HepG2 (cell line): ENCODE data around the gene MTCH2. TPM values are rescaled to one million over a fixed set of nuclear protein-coding genes. Genes with fewer than 3 reads are reported as not detected.
A peak's percentile ranks its signal among the peaks of the same experiment; 100 is the strongest.

Experiments
- ADNP ChIP-seq: sonication (generic); formaldehyde crosslinking; IDR thresholded peaks from 2 replicates; pipeline ENCODE4 v1.4.0; 2020; ENCODE audit warnings: missing genetic modification reagents
- AGO2 ChIP-seq: fragments of 200-400 bp; formaldehyde crosslinking; optimal IDR thresholded peaks from 2 replicates; pipeline ENCODE3; 2017; ENCODE audit warnings: mild to moderate bottlenecking, low read depth, low read length, moderate library complexity
- ATF2 ChIP-seq: sonication (generic); formaldehyde crosslinking; IDR thresholded peaks from 2 replicates; pipeline ENCODE4 v1.4.0; 2020; ENCODE audit warnings: missing genetic modification reagents
- DMTF1 ChIP-seq: sonication (generic); formaldehyde crosslinking; IDR thresholded peaks from 2 replicates; pipeline ENCODE4 v1.4.0; 2020; ENCODE audit warnings: mild to moderate bottlenecking, missing genetic modification reagents
- HOXA3 ChIP-seq: sonication (generic); formaldehyde crosslinking; IDR thresholded peaks from 2 replicates; pipeline ENCODE4 v1.5.0; 2020; ENCODE audit warnings: missing genetic modification reagents
- MLXIP ChIP-seq: sonication (generic); formaldehyde crosslinking; IDR thresholded peaks from 2 replicates; pipeline ENCODE4 v1.9.0; 2021; ENCODE audit warnings: missing genetic modification reagents, borderline replicate concordance
- NR2F1 ChIP-seq, 2 experiments: fragments of 450-650 bp in 1 of 2; formaldehyde crosslinking in 1 of 2; IDR thresholded peaks; 2 replicates each; pipeline versions ENCODE4 v1.5.0 to v1.6.1; 2016 to 2020; ENCODE audit warnings: mild to moderate bottlenecking in 1 of 2, missing compliant biosample characterization in 1 of 2, missing genetic modification reagents in 1 of 2, moderate library complexity in 1 of 2
- ZBTB42 ChIP-seq: sonication (generic); formaldehyde crosslinking; IDR thresholded peaks from 2 replicates; pipeline ENCODE4 v1.5.0; 2020; ENCODE audit warnings: mild to moderate bottlenecking, missing genetic modification reagents
- ZNF484 ChIP-seq: sonication (generic); formaldehyde crosslinking; IDR thresholded peaks from 2 replicates; pipeline ENCODE4 v1.5.1; 2020; ENCODE audit warnings: mild to moderate bottlenecking, low read depth, missing genetic modification reagents, borderline replicate concordance
- ZNF616 ChIP-seq: sonication (generic); formaldehyde crosslinking; IDR thresholded peaks from 2 replicates; pipeline ENCODE4 v1.5.0; 2020; ENCODE audit warnings: low read depth, mild to moderate bottlenecking, missing genetic modification reagents
- ZNF691 ChIP-seq: sonication (generic); formaldehyde crosslinking; IDR thresholded peaks from 2 replicates; pipeline ENCODE4 v1.4.0; 2020; ENCODE audit warnings: missing genetic modification reagents, low read depth, mild to moderate bottlenecking, borderline replicate concordance
- ZSCAN12 ChIP-seq: sonication (generic); formaldehyde crosslinking; IDR thresholded peaks from 2 replicates; pipeline ENCODE4 v1.9.0; 2021; ENCODE audit warnings: mild to moderate bottlenecking, missing genetic modification reagents
- polyA plus RNA-seq, 8 experiments: library from polyadenylated mRNA; depleted of rRNA in 3 of 8; stranded (reverse) in 7 of 8; unstranded in 1 of 8; fragments of >200 nt; fragmentation: Illumina TruSeq in 4 of 8; extraction: Trizol in 4 of 8; gene quantifications; 2 replicates each; pipeline versions ENCODE4 v1.2.1 to v1.2.3, GENCODE V29; 2011 to 2016; ENCODE audit warnings: low read depth in 4 of 8, missing spikeins in 1 of 8, mixed read lengths in 1 of 8; ENCODE audit not compliant: insufficient read depth in 1 of 8
- total RNA-seq, 5 experiments: library from RNA; depleted of rRNA; stranded (reverse); fragments of >200 nt; fragmentation: Illumina TruSeq; extraction: Trizol; gene quantifications; 2 replicates each; pipeline ENCODE4 v1.2.3, GENCODE V29; 2016; ENCODE audit warnings: low read depth in 1 of 5
- TF ChIP-seq, protein P1 (sequence below): sonication (generic); formaldehyde crosslinking; IDR thresholded peaks from 2 replicates; pipeline ENCODE4 v1.8.0; 2022; ENCODE audit warnings: mild to moderate bottlenecking, missing genetic modification reagents; ENCODE audit not compliant: insufficient replicate concordance
- TF ChIP-seq, protein P2 (sequence below): sonication (generic); formaldehyde crosslinking; IDR thresholded peaks from 2 replicates; pipeline ENCODE4 v1.8.0; 2022; ENCODE audit warnings: mild to moderate bottlenecking, missing genetic modification reagents, borderline replicate concordance

Gene MTCH2
- total and polyA plus RNA-seq, 2 of the 13 experiments (the other 11 are each of a cell fraction or from before 2014, with no cell fraction given), result 112 to 272 TPM

GRCh38 chr11:47578524-47579494 is 63.5 kb downstream of the MTCH2 start, which contains the start of the genes KBTBD4 and NDUFS3 (continued):
- no peak; the same call in 1 of the 2 replicates for TF ChIP-seq MLXIP (CRISPR knock-in tag)
- TF ChIP-seq ATF2, result peak; percentile 79
- no peak for TF ChIP-seq NR2F1 (CRISPR knock-in tag; IDR thresholded peaks at IDR 0.05)
- TF ChIP-seq AGO2, result peak; percentile 94
- TF ChIP-seq ADNP, result no peak
- TF ChIP-seq DMTF1 (CRISPR knock-in tag), result no peak
- TF ChIP-seq ZNF691 (CRISPR knock-in tag), result peak; percentile 98
- no peak for TF ChIP-seq ZSCAN12 (CRISPR knock-in tag)
- TF ChIP-seq, protein P1, sequence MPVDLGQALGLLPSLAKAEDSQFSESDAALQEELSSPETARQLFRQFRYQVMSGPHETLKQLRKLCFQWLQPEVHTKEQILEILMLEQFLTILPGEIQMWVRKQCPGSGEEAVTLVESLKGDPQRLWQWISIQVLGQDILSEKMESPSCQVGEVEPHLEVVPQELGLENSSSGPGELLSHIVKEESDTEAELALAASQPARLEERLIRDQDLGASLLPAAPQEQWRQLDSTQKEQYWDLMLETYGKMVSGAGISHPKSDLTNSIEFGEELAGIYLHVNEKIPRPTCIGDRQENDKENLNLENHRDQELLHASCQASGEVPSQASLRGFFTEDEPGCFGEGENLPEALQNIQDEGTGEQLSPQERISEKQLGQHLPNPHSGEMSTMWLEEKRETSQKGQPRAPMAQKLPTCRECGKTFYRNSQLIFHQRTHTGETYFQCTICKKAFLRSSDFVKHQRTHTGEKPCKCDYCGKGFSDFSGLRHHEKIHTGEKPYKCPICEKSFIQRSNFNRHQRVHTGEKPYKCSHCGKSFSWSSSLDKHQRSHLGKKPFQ (CRISPR knock-in tag), result peak; percentile 75
- TF ChIP-seq ZBTB42, result no peak
- TF ChIP-seq HOXA3 (CRISPR knock-in tag), result peak; percentile 96
- TF ChIP-seq ZNF616 (CRISPR knock-in tag), result peak; percentile 88; the same call in 1 of the 2 replicates
- TF ChIP-seq, protein P2, sequence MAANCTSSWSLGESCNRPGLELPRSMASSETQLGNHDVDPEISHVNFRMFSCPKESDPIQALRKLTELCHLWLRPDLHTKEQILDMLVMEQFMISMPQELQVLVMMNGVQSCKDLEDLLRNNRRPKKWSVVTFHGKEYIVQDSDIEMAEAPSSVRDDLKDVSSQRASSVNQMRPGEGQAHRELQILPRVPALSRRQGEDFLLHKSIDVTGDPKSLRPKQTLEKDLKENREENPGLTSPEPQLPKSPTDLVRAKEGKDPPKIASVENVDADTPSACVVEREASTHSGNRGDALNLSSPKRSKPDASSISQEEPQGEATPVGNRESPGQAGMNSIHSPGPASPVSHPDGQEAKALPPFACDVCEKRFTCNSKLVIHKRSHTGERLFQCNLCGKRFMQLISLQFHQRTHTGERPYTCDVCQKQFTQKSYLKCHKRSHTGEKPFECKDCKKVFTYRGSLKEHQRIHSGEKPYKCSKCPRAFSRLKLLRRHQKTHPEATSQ, result peak; percentile 94
- no peak for TF ChIP-seq ZNF484 (CRISPR knock-in tag)
